GM10266 (cell line): ENCODE results near the gene KMT2B.
"Not testable (repeated sequence)": the region's sequence is repeated elsewhere in the genome, so short reads cannot be mapped to it uniquely, and the experiment has no call there.

Experiments
- DNase-seq: peaks from one replicate; pipeline ENCODE4 v3.0.0; 2012; ENCODE audit errors: extremely low spot score
- TF ChIP-seq, protein P1 (sequence below): IDR thresholded peaks from 2 replicates; pipeline ENCODE4 v1.5.1; 2012; ENCODE audit warnings: mild to moderate bottlenecking, low read depth; ENCODE audit not compliant: control insufficient read depth, insufficient read depth; ENCODE audit errors: missing control alignments

KMT2B gene

DNA sequence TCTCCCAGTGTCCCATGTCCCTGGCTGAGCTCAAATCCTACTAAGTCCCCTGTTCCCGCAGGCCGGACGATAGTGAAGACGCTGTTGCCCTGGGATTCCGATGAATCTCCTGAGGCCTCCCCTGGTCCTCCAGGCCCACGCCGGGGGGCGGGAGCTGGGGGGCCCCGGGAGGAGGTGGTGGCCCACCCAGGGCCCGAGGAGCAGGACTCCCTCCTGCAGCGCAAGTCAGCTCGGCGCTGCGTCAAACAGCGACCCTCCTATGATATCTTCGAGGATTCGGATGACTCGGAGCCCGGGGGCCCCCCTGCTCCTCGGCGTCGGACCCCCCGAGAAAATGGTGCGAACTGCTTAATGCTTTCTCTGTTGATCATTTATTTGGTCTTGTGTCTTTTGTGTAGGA lies 5.9 kb downstream of the KMT2B start:
- DNase-seq: no peak
- TF ChIP-seq, protein P1, sequence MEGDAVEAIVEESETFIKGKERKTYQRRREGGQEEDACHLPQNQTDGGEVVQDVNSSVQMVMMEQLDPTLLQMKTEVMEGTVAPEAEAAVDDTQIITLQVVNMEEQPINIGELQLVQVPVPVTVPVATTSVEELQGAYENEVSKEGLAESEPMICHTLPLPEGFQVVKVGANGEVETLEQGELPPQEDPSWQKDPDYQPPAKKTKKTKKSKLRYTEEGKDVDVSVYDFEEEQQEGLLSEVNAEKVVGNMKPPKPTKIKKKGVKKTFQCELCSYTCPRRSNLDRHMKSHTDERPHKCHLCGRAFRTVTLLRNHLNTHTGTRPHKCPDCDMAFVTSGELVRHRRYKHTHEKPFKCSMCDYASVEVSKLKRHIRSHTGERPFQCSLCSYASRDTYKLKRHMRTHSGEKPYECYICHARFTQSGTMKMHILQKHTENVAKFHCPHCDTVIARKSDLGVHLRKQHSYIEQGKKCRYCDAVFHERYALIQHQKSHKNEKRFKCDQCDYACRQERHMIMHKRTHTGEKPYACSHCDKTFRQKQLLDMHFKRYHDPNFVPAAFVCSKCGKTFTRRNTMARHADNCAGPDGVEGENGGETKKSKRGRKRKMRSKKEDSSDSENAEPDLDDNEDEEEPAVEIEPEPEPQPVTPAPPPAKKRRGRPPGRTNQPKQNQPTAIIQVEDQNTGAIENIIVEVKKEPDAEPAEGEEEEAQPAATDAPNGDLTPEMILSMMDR: no peak

- DNase-seq: not testable (repeated sequence)
These were observed 6.3 kb downstream of the KMT2B start for GRCh38 chr19:35724132-35724531.

GRCh38 chr19:35724560-35724959 lies 6.8 kb downstream of the KMT2B start:
- TF ChIP-seq, protein P1: no peak
- no peak for DNase-seq

GRCh38 chr19:35725216-35725861 lies 7.5 kb downstream of the KMT2B start:
- DNase-seq: no peak
- TF ChIP-seq, protein P1: no peak

DNA sequence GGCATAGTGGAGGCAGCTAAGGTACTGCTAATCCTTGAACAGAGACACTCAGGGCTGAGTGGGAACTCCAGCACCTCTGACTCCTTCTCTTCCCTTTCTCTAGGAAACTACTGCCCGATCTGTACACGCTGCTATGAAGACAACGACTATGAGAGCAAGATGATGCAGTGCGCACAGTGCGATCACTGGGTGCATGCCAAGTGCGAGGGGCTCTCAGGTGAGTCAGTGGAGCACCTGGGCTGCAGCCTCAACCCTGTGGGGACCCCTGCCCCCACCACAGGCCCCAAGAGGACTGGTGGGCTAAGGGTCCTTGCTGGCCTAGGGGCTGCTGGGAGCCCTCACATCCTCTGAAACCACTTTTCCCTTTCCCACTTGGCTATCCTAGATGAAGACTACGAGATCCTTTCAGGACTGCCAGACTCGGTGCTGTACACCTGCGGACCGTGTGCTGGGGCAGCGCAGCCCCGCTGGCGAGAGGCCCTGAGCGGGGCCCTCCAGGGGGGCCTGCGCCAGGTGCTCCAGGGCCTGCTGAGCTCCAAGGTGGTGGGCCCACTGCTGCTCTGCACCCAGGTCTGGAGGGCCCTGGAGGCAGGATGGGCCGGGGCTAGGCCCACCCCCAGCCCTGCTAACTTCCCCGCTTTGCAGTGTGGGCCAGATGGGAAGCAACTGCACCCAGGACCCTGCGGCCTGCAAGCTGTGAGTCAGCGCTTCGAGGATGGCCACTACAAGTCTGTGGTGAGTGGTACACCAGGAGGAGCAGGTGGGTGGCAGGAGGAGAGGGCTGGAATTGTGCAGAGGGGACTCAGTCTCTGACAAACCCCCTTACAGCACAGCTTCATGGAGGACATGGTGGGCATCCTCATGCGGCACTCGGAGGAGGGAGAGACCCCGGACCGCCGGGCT lies 9.5 kb downstream of the KMT2B start:
- no peak for DNase-seq
- TF ChIP-seq, protein P1: no peak

GRCh38 chr19:35727956-35728706 lies 10.3 kb downstream of the KMT2B start:
- DNase-seq: no peak
- TF ChIP-seq, protein P1: no peak

GRCh38 chr19:35729021-35729420 lies 11.2 kb downstream of the KMT2B start:
- no peak for DNase-seq
- TF ChIP-seq, protein P1: no peak
